PC-3 (cell line): ENCODE results near the gene BAHD1. TPM values are rescaled to one million over a fixed set of nuclear protein-coding genes. Genes with fewer than 3 reads are reported as not detected.

ENCODE experiments used
- ATAC-seq: fragments of 200-7000 bp; cut with Tn5 transposase; 2 replicates; pipeline ENCODE4 v1.9.1; 2020; ENCODE audit warnings: mild to moderate bottlenecking, moderate library complexity
- BruUV-seq: library from RNA; stranded (reverse); fragments of 400-500 nt; replicated peaks from 2 replicates; lab custom pipeline; 2021; lab: Mats Ljungman, UMichigan
- CTCF ChIA-PET: fragments of 300-600 bp; sonication (Branson Sonifier 250); formaldehyde crosslinking; loops from one replicate; lab custom pipeline; 2022; ENCODE audit warnings: antibody characterized with exemption; lab: Charles Lee
- POLR2A ChIA-PET: fragments of 300-600 bp; sonication (Branson Sonifier 250); formaldehyde crosslinking; loops from one replicate; lab custom pipeline; 2022; ENCODE audit warnings: antibody characterized with exemption; ENCODE audit not compliant: unreplicated experiment; lab: Charles Lee
- DNase-seq: peaks from one replicate; pipeline ENCODE4 v3.0.0-alpha.2; 2015
- H2AFZ ChIP-seq: fragments of 300-600 bp; sonication (generic); 2 replicates; pipeline ENCODE4 v1.6.0; 2016; ENCODE audit warnings: antibody characterized with exemption, low read length
- H3F3A ChIP-seq: fragments of 300-600 bp; sonication (generic); one replicate; pipeline ENCODE4 v1.6.0; 2017; ENCODE audit warnings: antibody characterized with exemption, low read length, control low read depth, mild to moderate bottlenecking; ENCODE audit not compliant: unreplicated experiment
- H3K27ac ChIP-seq: fragments of 300-600 bp; sonication (generic); 2 replicates; pipeline ENCODE4 v1.5.1; 2016; ENCODE audit warnings: mild to moderate bottlenecking, low read length
- H3K27me3 ChIP-seq: fragments of 300-600 bp; sonication (generic); 2 replicates; pipeline ENCODE4 v1.6.1; 2016; ENCODE audit warnings: low read length, mixed read lengths
- H3K36me3 ChIP-seq: fragments of 300-600 bp; sonication (generic); 2 replicates; pipeline ENCODE4 v1.6.1; 2016; ENCODE audit warnings: low read depth, mixed run types, low read length, mixed read lengths
- H3K4me1 ChIP-seq: fragments of 300-600 bp; sonication (generic); 2 replicates; pipeline ENCODE4 v1.5.1; 2016; ENCODE audit warnings: low read length; ENCODE audit not compliant: insufficient read depth
- H3K4me2 ChIP-seq: fragments of 300-600 bp; sonication (generic); 2 replicates; pipeline ENCODE4 v1.6.0; 2016; ENCODE audit warnings: low read length
- H3K4me3 ChIP-seq: fragments of 300-600 bp; sonication (generic); 2 replicates; pipeline ENCODE4 v1.5.1; 2016; ENCODE audit warnings: mild to moderate bottlenecking, low read length, mixed read lengths
- H3K79me2 ChIP-seq: fragments of 300-600 bp; sonication (generic); 2 replicates; pipeline ENCODE4 v1.6.1; 2017; ENCODE audit warnings: low read length, mixed read lengths
- H3K9ac ChIP-seq: fragments of 300-600 bp; sonication (generic); 2 replicates; pipeline ENCODE4 v1.6.0; 2016; ENCODE audit warnings: mild to moderate bottlenecking, low read length
- H3K9me2 ChIP-seq: fragments of 300-600 bp; sonication (generic); replicated peaks from 2 replicates; pipeline ENCODE4 v1.6.1; 2016; ENCODE audit warnings: mixed run types, low read length, mixed read lengths
- H3K9me3 ChIP-seq: fragments of 300-600 bp; sonication (generic); 2 replicates; pipeline ENCODE4 v1.6.1; 2016; ENCODE audit warnings: low read length, mixed read lengths
- H4K20me1 ChIP-seq: fragments of 300-600 bp; sonication (generic); 2 replicates; pipeline ENCODE4 v1.6.1; 2016; ENCODE audit warnings: low read length, mixed read lengths
- CTCF ChIP-seq: fragments of 300-600 bp; sonication (generic); conservative IDR thresholded peaks from 2 replicates; pipeline ENCODE4 v1.5.1; 2017; ENCODE audit warnings: antibody characterized with exemption, low read depth, mild to moderate bottlenecking, low read length
- EZH2 ChIP-seq: fragments of 300-600 bp; sonication (generic); IDR thresholded peaks from one replicate; pipeline ENCODE4 v1.6.1; 2017; ENCODE audit warnings: antibody characterized with exemption, mild to moderate bottlenecking, low read length; ENCODE audit not compliant: unreplicated experiment
- EZH2phosphoT487 ChIP-seq: fragments of 300-600 bp; sonication (generic); IDR thresholded peaks from 2 replicates; pipeline ENCODE4 v1.6.1; 2018; ENCODE audit warnings: mild to moderate bottlenecking, antibody characterized with exemption, low read length, borderline replicate concordance
- intact Hi-C: fragments of 100-400 bp; cut with micrococcal nuclease; formaldehyde crosslinking; loops from 2 replicates; pipeline ENCODE4 v1.9.0; 2023
- total RNA-seq: library from RNA; depleted of rRNA; stranded (reverse); fragments of >200 nt; gene quantifications from 2 replicates; pipeline ENCODE4 v1.2.3, GENCODE V29; 2014

The BAHD1 gene
- total RNA-seq, 1 experiment from 2014 or later: 18.8 TPM

GRCh38 chr15:40443846-40444245, 3.1 kb downstream of the BAHD1 start:
- Histone ChIP-seq H3K36me3 (no peaks in the 10 kb centered on the region), H3K9me2 (no peaks in the 10 kb centered on the region), H3K4me3 (no peak overlapping the region), H3K4me2 (no peak overlapping the region), H3K27ac (no peak overlapping the region), H3F3A (no peaks in the 10 kb centered on the region), H3K4me1 (peaks cover 33% of the 10 kb centered on the region), H3K79me2 (peaks cover 70% of the 10 kb centered on the region), H2AFZ (no peak overlapping the region), H3K27me3 (no peaks in the 10 kb centered on the region), H3K9ac (no peak overlapping the region), H3K9me3 (no peaks in the 10 kb centered on the region), H4K20me1 (peaks cover 32% of the 10 kb centered on the region)
- no peak for DNase-seq
- no peak for TF ChIP-seq EZH2phosphoT487
- no peak for TF ChIP-seq EZH2
- no peak for TF ChIP-seq CTCF
- CTCF ChIA-PET: interaction anchor here (0.6 kb wide), 1 partner anchor 134 kb away, joined by 3 read pairs; no protein-coding TSS in a partner anchor
- intact Hi-C loops: loop anchor here (5.0 kb wide), 1 partner anchor 102 kb away; the partner anchor contains the start of gene CCDC9B
- POLR2A ChIA-PET: no interaction called here
- no TSS peak for BruUV-seq
- ATAC-seq: no peak

GRCh38 chr15:40444736-40445135, 4.0 kb downstream of the BAHD1 start:
- Histone ChIP-seq H3K79me2 (peaks cover 79% of the 10 kb centered on the region), H3K4me2 (0 out of 2 replicates have a peak overlapping the region, but pooled peaks have one; percentile 48), H3F3A (no peaks in the 10 kb centered on the region), H2AFZ (no peak overlapping the region), H3K9me3 (no peaks in the 10 kb centered on the region), H4K20me1 (peaks cover 38% of the 10 kb centered on the region), H3K4me3 (no peak overlapping the region), H3K36me3 (no peaks in the 10 kb centered on the region), H3K9ac (no peak overlapping the region), H3K4me1 (peaks cover 31% of the 10 kb centered on the region), H3K27ac (no peak overlapping the region), H3K27me3 (no peaks in the 10 kb centered on the region), H3K9me2 (no peaks in the 10 kb centered on the region)
- intact Hi-C loops: loop anchor here (5.0 kb wide), 1 partner anchor 102 kb away; the partner anchor contains the start of gene CCDC9B
- DNase-seq (no peak), ATAC-seq (no peak)
- TF ChIP-seq CTCF (no peak), EZH2phosphoT487 (no peak), EZH2 (no peak)
- POLR2A ChIA-PET: no interaction called here
- CTCF ChIA-PET: interaction anchor here (0.6 kb wide), 1 partner anchor 155 kb away, joined by 3 read pairs; no protein-coding TSS in a partner anchor
- no TSS peak for BruUV-seq

- no peak for TF ChIP-seq EZH2
- no peak for TF ChIP-seq EZH2phosphoT487
- Histone ChIP-seq H3F3A (no peaks in the 10 kb centered on the region), H3K4me1 (peaks cover 30% of the 10 kb centered on the region), H3K4me2 (peak overlapping the region; percentile 48), H3K4me3 (0 out of 2 replicates have a peak overlapping the region, but pooled peaks have one; percentile 0), H3K79me2 (peaks cover 87% of the 10 kb centered on the region), H4K20me1 (peaks cover 44% of the 10 kb centered on the region), H3K27me3 (no peaks in the 10 kb centered on the region), H3K27ac (no peak overlapping the region), H3K9ac (no peak overlapping the region), H3K36me3 (no peaks in the 10 kb centered on the region), H3K9me2 (no peaks in the 10 kb centered on the region), H2AFZ (peak overlapping the region; percentile 31; the same call in 1 of the 2 replicates), H3K9me3 (no peaks in the 10 kb centered on the region)
- CTCF ChIA-PET: no interaction called here
- peak; percentile 20 for ATAC-seq
- intact Hi-C loops: no loop called here
- POLR2A ChIA-PET: no interaction called here
- peak; percentile 51 for DNase-seq
- no TSS peak for BruUV-seq
Measured at GRCh38 chr15:40445421-40445922, 4.7 kb downstream of the BAHD1 start.
